DOHH2 (cell line): ENCODE data around the gene PTGER2.

Experiments
- H3F3A ChIP-seq: fragments of 200-600 bp; sonication (generic), shearing (Covaris generic); 2 replicates; pipeline ENCODE4 v1.6.0; 2016; ENCODE audit warnings: antibody characterized with exemption, mild to moderate bottlenecking; ENCODE audit not compliant: control insufficient read depth, insufficient read depth
- H3K27ac ChIP-seq: fragments of 200-600 bp; sonication (generic); 2 replicates; pipeline ENCODE4 v1.5.1; 2014; ENCODE audit warnings: low read depth, mild to moderate bottlenecking, low read length, moderate library complexity
- H3K27me3 ChIP-seq: fragments of 200-600 bp; sonication (generic); 2 replicates; pipeline ENCODE4 v1.6.1; 2014; ENCODE audit warnings: mild to moderate bottlenecking, low read length, mixed read lengths; ENCODE audit not compliant: control insufficient read depth
- H3K36me3 ChIP-seq: fragments of 200-600 bp; sonication (generic); 2 replicates; pipeline ENCODE4 v1.6.1; 2014; ENCODE audit warnings: mild to moderate bottlenecking, low read length, moderate library complexity, mixed read lengths; ENCODE audit not compliant: control insufficient read depth
- H3K4me1 ChIP-seq: fragments of 200-600 bp; sonication (generic); 2 replicates; pipeline ENCODE4 v1.6.1; 2014; ENCODE audit warnings: mild to moderate bottlenecking, low read length, mixed read lengths; ENCODE audit not compliant: control insufficient read depth
- H3K4me2 ChIP-seq: fragments of 200-600 bp; sonication (generic); 2 replicates; pipeline ENCODE4 v1.6.0; 2014; ENCODE audit warnings: mild to moderate bottlenecking, low read length, moderate library complexity
- H3K4me3 ChIP-seq: fragments of 200-600 bp; sonication (generic); 2 replicates; pipeline ENCODE4 v1.5.1; 2014; ENCODE audit warnings: mild to moderate bottlenecking, low read length, mixed read lengths
- H3K79me2 ChIP-seq: fragments of 200-600 bp; sonication (generic); 2 replicates; pipeline ENCODE4 v1.6.1; 2014; ENCODE audit warnings: mild to moderate bottlenecking, low read length, mixed read lengths; ENCODE audit not compliant: control insufficient read depth
- H3K9me2 ChIP-seq: fragments of 200-600 bp; sonication (generic); replicated peaks from 2 replicates; pipeline ENCODE4 v1.6.1; 2014; ENCODE audit warnings: mild to moderate bottlenecking, low read length, mixed read lengths; ENCODE audit not compliant: control insufficient read depth
- H3K9me3 ChIP-seq: fragments of 200-600 bp; sonication (generic); 2 replicates; pipeline ENCODE4 v1.6.1; 2014; ENCODE audit warnings: antibody characterized with exemption, low read length, mixed read lengths; ENCODE audit not compliant: control insufficient read depth, insufficient read depth
- H4K20me1 ChIP-seq: fragments of 200-600 bp; sonication (generic); 2 replicates; pipeline ENCODE4 v1.6.0; 2014; ENCODE audit warnings: low read depth, mild to moderate bottlenecking, antibody characterized with exemption, low read length, moderate library complexity; ENCODE audit not compliant: control insufficient read depth, insufficient read depth
- CTCF ChIP-seq: fragments of 200-600 bp; sonication (generic); IDR thresholded peaks from one replicate; pipeline ENCODE4 v1.5.1; 2014; ENCODE audit warnings: antibody characterized with exemption, mild to moderate bottlenecking, low read depth, low read length; ENCODE audit not compliant: poor library complexity, severe bottlenecking
- EZH2phosphoT487 ChIP-seq: fragments of 200-600 bp; sonication (generic); IDR thresholded peaks from 2 replicates; pipeline ENCODE4 v1.6.1; 2017; ENCODE audit warnings: borderline replicate concordance, mild to moderate bottlenecking, antibody characterized with exemption, low read length, moderate library complexity, mixed read lengths

PTGER2 gene

GRCh38 chr14:52318826-52319645, 4.9 kb downstream of the PTGER2 start:
- H3K4me2 ChIP-seq, result no peak overlapping the region
- TF ChIP-seq EZH2phosphoT487 (no peak), CTCF (no peak)

GRCh38 chr14:52319919-52320318, 5.8 kb downstream of the PTGER2 start:
- Histone ChIP-seq H3K27me3 (peaks cover 14% of the 10 kb centered on the region; the same call in 1 of the 2 replicates), H3K9me3 (peaks cover 7% of the 10 kb centered on the region), H3K4me3 (no peak overlapping the region), H3K27ac (no peak overlapping the region), H3K36me3 (no peaks in the 10 kb centered on the region), H3K79me2 (no peaks in the 10 kb centered on the region), H3K4me1 (peaks cover 7% of the 10 kb centered on the region), H3K9me2 (no peaks in the 10 kb centered on the region), H4K20me1 (no peaks in the 10 kb centered on the region), H3K4me2 (no peak overlapping the region), H3F3A (no peaks in the 10 kb centered on the region)
- TF ChIP-seq CTCF (no peak), EZH2phosphoT487 (no peak)

More at GRCh38 chr14:52318826-52319645, 4.9 kb downstream of the PTGER2 start:
- no peaks in the 10 kb centered on the region for H3K79me2 ChIP-seq
- H3K9me2 ChIP-seq, result no peaks in the 10 kb centered on the region
- peaks cover 20% of the 10 kb centered on the region; the same call in 1 of the 2 replicates for H3K27me3 ChIP-seq
- no peaks in the 10 kb centered on the region for H3F3A ChIP-seq
- peaks cover 7% of the 10 kb centered on the region for H3K9me3 ChIP-seq
- no peak overlapping the region for H3K4me3 ChIP-seq
- no peak overlapping the region for H3K27ac ChIP-seq
- no peaks in the 10 kb centered on the region for H3K4me1 ChIP-seq
- H4K20me1 ChIP-seq, result no peaks in the 10 kb centered on the region
- H3K36me3 ChIP-seq, result no peaks in the 10 kb centered on the region

DNA sequence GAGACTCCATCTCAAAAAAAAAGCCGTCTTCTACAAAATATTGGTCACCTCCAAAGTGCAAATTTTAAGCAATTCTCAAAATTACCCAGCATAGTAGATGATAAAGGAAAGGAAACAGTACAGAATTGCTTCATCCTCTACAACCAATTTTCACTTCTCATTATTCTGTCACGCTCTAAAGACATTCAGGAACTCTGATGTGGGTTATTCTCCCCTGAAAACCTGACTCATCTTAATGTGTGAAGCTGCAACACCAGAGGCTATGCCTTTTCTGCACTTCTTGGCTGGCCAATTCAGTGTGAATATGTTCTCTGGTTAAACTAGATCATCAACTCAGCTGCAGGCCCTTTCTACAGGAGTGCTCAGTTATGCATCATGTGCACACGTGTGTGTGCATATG, 11.0 kb downstream of the PTGER2 start:
- no peak overlapping the region for H3K27ac ChIP-seq
- no peaks in the 10 kb centered on the region for H3K36me3 ChIP-seq
- H3K4me2 ChIP-seq, result peak overlapping the region; percentile 14; the same call in 1 of the 2 replicates
- peaks cover 7% of the 10 kb centered on the region; the same call in 1 of the 2 replicates for H3K9me3 ChIP-seq
- H3K4me1 ChIP-seq, result peaks cover 19% of the 10 kb centered on the region
- TF ChIP-seq CTCF (no peak), EZH2phosphoT487 (no peak)
- no peaks in the 10 kb centered on the region for H3K27me3 ChIP-seq
- H3F3A ChIP-seq, result no peaks in the 10 kb centered on the region
- no peaks in the 10 kb centered on the region for H3K9me2 ChIP-seq
- H3K79me2 ChIP-seq, result no peaks in the 10 kb centered on the region
- H3K4me3 ChIP-seq, result no peak overlapping the region
- H4K20me1 ChIP-seq, result no peaks in the 10 kb centered on the region
